ENCODE measurements around the gene SPO11.

Gene SPO11

DNA sequence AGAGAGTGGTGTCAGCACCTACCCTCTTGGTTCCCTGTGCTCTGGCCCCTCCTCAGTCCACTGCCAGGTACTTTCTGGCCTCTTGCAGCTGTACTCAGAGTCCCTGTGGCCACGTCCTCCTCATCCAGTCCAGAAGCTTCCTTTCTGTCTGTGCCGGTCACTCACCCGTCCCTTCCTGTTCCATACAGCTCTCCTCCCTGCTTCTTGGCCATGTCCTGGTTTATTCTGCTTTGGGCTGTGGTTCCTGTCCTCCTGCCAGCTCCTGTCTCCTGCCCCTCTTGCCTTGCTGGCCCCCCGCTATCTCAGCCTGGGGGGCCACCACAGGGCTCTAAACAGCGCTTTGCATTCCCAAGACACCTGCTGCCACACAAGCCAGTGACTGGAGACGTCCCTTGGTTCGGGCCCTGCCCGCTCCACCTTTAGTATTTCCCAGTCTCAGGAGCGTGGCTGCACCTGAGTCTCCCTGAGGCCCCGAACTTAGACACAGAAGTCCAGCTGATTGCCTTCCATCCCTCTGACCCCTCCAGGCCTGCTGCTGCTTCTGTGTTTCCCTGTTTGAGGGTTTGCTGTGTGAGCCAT, 46.1 kb downstream of the SPO11 start:
- DNase-seq (ENCODE audit: low read depth) = no peak

DNA sequence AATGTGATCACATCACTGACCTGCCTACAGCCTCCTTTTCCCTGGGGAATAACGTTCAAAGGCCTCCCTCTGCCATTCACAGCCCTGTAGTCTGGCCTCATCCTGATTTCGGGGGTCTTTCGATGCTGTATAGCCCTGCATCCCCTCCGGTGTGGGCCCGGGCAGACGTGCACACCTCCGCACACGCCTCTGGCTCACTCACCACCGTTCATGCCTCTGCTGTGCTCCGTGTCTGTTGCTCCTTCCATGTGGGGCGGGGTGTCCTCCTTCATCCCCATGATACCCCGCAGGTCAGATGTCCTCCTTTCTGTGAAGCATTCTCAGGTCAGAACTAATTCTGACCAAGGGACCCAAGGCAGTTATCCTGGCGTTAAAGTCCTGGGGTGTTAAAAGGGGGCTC, 47.7 kb downstream of the SPO11 start:
- no peak for DNase-seq (ENCODE audit: low read depth)

DNA sequence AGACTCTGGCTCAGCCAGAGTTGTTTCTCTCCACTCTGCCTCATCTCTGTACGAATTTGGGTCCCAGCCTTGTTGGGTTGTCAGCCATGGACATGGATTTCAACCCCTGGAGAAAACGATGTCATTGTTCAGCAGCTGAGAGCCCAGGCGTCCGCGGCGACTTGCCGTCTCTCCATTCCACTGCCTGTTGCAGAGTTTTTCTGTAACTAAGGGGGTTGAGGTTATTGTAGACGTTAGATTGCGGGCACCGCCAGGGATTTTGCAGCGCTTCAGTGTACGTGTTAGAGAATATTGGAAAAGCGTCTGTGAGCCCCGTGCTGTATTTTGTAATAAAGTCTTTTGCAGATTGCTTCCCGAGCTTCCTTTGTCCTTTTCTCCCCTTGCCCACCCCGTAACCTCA, 48.5 kb downstream of the SPO11 start:
- DNase-seq (ENCODE audit: low read depth) = no peak

DNA sequence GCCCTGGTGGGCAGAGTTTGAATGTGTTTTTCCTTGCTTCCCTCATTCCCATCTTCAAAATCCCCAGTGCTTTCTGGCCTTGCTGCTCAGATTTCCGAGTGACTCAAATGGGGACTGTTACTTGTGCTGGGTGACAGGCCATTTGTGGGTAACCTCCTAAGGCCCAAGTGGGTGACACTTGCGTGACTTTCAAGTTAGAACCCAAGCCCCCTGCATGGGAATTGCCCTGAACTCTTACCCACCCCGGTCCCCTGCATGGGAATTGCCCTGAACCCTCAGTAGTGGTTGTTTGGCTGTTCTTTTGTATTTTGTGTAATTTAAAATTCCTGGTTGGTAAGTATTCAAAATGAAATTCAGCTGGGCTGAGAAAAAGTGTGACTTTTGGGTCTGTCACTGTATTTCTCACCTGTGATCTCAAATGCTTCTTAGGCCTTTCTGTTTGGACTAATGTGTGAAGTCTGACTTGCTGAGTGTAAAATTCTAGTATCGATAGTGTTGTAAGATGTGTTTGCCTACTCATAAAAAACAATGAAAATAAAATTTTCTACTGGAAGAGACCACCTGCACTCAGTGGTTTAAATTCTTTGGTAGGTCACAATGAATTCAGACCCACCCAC, 49.2 kb downstream of the SPO11 start:
- no peak for DNase-seq (ENCODE audit: low read depth)

DNA sequence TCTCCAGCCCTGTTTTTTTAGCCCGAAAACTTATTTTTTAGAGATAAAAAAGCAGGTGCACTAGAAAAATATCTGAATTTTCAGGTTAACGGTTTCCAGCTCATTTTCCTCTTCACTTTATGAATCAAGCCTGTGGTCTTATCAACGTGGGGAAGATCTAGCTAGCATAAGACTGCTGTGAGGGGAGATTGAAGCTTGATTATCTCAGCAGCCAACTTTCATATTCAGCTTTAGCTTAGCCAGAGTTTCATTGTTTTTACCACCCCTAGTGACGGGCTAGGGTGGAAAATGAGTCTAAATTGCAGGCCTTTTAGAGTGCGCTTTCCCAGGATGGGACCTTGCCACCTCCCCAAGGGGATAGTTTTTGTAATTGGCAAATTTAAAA, 49.7 kb downstream of the SPO11 start:
- no peak for DNase-seq (ENCODE audit: low read depth)

DNA sequence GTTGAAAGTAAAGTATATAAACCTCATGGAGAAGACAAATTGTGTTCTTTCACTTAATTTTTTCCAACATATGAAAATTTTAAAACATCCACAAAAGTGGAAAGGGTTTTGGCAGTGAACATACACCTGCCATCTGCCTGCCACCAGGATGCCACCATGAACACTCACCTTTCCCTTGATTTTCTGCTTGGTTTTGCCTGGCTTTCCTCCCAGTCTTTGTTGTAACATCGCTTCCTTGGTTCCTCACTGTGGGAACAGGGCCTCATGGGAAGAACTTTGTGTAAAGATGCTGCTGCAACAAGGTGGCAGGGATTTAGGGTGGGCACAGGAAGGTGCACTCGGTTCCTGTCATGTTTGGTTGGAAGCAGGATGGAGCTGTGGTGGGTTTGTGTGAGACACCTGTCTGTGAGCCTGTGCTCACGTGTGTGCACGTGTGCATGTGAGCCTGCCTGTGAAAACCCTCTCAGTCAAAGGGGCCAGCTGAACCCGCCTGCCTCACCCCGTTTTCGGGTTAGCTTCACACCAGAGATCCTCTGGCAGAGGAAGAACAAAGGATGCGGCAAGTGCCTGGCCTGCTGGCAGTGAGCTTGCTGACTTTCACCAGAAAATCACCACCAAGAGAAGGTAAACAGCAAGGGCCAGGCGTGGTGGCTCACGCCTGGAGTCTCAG, 50.6 kb downstream of the SPO11 start:
- DNase-seq (ENCODE audit: low read depth) = no peak

DNA sequence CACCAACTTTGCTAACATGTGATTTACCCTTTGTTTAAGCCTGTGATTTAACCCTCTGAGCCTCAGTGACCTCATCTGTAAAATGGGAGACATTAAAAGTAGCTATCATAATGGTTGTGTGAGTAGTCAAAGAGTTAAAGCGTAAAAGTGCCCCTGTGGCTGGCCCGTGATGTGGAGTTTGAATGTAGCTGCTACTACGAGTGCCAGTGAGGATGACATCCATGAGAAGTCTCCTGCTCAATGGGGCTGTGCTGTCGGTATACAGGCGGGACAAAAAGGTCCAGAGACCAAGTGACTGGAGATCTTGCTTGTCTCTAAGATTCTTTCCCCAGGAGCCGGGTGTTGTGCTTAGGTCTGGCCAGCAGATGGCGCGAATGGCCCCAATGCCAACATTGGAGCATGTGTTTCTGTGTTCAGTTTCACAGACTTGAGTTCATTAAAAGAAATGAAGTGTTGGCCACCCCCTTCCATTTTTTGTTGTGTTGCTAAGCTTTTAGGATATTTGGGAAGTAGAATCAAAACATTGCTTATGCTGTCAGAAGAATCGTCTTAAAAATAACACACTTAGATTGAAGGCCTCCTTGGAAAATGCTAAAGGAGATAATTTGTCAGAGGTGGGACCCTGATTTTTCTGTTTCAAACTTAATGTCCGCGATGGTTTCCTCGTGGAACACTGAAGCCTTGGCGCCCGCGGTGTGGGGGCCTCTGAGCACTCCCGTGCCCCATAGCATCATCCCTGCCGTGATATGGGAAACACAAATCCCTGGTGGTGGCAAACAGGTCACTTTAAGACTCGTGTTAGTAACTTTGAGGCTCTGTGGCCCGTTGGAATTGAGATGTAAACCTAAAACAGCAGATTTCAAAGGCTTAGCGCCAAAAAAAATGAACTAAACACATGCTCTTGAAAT, 52.2 kb downstream of the SPO11 start:
- DNase-seq (ENCODE audit: low read depth) = peak; percentile 78

DNA sequence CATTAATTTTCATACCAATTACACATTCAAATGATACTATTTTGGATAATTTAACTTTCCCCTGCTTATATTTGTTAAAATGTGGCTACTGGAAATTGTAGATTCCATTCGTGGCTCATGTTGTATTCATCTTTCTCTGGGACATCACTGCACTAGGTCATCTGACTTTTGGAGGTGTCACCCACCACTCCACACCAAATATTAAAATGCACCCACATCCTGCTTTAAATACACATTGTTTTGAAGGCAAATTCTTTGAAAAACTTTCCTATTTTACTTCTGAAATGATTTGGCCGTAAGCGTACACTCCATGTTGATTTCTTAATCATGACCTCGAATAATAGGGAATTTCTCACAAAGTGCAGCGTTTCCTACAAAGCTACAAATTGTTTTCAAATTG, 52.9 kb downstream of the SPO11 start:
- no peak for DNase-seq (ENCODE audit: low read depth)

DNA sequence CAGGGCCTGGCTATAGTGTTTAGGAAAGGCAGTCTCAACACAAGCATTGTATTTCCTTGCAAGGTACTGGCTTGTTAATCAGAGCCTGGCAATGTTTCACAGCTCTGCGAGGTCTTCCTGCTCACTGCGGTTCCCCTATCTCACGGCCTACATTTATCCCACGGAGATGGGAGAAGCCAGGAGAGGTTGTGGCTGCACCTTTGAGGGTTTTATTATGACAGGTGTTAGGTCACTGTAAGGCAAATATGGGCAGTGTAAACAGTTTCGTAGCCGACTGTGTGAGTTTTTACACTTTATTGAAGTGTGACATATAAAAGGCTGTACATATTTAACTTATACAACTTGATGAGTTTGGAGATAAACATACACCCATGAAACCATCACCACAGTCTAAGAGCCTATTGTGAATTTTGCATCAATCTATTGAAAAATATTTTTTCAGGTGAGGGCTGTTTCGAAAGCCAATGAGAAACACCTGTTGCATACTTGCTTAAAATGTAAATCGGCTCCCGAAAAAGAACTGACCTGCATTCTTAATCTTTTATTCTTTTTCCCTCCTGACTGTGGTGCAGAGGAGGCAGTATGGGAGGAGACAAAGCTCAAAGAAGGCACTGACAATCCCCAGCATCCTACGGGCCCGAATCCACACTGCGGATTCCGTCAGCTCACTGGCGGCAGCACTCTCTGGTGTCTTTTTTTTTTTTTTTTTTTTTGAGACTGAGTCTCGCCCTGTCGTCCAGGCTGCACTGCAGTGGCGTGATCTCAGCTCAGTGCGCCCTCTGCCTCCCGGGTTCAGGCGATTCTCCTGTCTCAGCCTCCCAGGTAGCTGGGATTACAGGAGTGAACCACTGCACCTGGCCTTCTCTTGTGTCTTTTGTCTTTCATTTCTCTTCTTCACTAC, 54.1 kb downstream of the SPO11 start:
- no peak for DNase-seq (ENCODE audit: low read depth)

DNA sequence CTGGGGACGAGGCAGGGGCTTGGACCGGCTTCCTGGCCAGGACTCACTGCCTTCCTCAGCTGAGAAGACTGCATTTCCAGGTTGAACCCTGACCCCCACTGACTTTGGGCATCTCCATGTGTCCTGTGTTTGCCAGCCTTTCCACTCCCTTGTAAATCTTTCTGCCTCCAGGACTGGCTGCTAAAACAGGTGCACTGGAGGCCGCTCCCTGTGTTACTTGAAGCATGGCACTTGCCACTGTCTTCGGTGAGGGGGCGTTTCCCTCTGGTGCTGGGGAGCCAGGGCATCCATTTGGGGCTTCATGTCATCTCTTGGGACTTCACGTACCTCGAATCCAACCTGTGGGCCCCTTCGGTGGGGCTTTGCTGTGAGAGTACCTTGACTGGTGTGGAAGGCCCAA, 54.9 kb downstream of the SPO11 start:
- no peak for DNase-seq (ENCODE audit: low read depth)

DNA sequence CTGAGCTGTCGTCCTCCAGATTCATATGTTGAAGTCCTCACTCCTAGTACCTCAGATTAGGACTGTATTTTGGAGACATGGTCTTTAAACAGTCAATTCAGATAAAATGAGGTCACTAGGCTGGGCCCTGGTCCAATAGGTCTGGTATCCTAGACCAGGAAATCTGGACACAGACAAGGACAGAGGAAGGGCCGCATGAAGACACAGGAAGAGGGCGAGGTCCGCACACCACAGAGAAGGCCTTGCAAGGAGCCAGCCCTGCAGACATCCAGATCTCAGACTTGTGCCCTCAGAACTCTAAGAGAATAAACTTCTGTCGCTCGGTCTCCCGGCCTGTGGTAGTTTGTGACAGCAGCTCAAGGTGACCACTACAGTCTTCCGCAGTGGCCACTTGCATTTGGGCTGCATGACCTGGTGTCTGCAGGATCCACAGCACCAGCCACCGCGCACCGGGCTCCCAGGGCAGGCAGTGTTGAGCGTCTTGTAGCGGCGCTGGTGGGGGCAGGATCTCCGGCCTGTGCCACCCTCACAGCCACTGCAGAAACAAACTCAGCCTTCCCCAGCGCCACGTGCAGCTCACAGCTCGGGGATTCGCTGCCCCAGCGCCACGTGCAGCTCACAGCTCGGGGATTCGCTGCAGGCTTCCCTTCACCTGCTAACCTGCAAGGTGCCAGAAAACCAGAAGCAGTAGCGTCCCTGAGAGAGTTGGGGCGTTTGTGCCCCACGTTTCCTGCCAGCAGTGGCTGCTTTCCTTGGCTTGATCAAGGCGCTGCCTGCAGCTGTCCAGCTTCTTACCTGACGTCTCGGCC, 55.6 kb downstream of the SPO11 start:
- DNase-seq (ENCODE audit: low read depth) = no peak

DNA sequence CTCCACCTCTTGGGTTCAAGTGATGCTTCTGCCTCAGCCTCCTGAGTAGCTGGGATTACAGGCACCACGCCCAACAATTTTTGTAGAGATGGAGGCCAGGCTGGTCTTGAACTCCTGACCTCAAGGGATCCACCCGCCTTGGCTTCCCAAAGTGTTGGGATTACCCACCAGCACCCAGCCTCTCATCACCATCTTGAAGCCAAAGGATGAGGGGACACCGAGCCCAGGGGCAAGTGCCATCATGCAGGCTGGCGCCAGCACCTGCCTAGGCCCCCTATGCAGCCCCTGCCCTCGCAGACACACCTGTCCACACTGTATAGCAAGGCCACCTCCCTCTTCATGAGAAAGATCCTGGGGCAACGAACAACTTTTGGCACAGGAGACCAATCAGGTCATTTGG, 56.3 kb downstream of the SPO11 start:
- DNase-seq (ENCODE audit: low read depth) = no peak

DNA sequence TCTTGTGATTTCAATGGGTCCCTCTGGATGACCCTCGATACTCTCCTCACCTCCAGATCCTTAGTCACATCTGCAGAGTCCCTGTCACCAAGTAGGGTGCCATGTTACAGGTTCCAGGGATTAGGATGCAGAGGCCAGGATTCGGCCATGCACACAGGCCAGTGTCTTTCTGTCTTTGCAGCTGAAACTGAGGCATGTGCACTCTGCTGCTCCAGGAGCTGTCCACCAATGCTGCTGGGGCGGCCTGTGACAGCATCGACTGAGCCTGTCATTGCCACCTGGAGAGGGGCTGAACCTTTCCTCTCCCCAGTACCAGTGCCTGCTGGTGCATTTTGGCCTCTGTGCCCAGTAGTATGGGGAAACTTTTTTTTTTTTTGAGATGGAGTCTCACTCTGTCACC, 57.2 kb downstream of the SPO11 start:
- no peak for DNase-seq (ENCODE audit: low read depth)

DNA sequence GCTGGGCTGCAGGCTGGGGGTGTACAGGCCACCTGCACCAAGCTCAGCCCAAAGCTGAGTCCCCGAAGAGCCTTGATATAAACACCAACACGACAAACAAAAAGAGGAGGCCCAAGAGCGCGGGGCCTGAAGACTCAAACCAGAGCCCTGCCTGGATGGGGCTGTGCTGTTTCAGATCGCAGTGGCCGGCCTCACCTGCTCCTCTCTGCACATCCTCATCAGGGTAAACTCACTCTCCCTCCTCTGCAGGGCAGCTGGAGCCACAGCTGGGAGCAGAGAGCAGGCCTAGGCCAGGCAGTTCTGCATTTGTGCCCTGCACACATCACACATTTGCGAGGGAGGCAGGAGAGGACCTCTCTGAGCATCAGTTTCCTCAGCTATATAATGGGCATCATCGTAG, 57.9 kb downstream of the SPO11 start:
- no peak for DNase-seq (ENCODE audit: low read depth)

DNA sequence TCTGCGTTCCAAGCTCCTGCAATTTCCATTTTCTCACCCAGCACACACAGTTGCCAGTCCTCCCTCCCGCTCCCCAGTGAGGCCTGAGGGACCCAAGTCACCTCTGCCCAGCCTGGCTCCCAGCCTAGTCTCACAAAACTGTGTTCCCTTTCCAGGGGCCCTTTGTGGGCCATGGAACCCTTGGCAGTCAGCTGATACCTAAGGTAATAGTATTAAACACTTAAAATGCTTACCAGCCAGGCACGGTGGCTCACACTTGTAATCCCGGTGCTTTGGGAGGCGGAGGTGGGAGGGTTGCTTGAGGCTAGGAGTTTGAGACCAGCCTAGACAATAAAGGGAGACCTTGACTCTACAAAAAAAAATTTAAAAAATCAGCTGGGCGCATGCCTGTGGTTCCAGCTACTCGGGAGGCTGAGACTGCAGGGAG, 58.4 kb downstream of the SPO11 start:
- no peak for DNase-seq (ENCODE audit: low read depth)

DNA sequence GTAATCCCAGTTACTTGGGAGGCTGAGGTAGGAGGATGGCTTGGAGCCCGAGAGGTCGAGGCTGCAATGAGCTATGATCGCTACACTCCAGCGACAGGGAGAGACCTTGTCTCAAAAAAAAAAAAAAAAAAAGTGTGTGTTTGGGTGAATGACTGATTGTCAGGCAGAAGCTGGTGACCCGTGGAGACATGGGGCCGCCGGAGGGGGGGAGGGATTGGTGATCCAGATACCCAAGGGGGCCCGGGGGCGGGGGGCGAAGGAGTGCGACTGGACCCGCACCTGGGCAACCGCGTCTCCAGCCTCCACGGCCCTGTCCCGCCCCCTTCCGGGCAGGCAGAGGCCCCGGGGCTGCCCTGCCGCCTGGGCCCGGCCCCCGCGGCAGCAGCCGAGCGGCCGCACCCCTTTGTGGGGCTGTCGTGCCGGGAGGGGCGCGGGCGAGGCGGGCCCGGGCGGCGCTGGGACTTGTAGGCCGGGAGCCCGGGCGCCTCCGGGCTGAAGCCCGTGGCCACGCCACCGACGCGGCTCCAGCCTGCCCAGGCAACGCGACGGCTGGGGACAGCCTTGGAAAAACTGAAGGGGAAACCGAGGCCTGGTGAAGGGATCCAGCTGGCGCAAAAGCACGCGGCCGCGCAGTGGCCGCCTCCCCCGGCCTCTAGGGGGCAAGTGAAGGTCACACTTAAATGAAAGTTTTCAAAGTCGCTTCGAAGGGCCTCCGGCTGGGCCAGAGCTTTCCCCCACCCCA, 59.5 kb downstream of the SPO11 start:
- no peak for DNase-seq (ENCODE audit: low read depth)

DNA sequence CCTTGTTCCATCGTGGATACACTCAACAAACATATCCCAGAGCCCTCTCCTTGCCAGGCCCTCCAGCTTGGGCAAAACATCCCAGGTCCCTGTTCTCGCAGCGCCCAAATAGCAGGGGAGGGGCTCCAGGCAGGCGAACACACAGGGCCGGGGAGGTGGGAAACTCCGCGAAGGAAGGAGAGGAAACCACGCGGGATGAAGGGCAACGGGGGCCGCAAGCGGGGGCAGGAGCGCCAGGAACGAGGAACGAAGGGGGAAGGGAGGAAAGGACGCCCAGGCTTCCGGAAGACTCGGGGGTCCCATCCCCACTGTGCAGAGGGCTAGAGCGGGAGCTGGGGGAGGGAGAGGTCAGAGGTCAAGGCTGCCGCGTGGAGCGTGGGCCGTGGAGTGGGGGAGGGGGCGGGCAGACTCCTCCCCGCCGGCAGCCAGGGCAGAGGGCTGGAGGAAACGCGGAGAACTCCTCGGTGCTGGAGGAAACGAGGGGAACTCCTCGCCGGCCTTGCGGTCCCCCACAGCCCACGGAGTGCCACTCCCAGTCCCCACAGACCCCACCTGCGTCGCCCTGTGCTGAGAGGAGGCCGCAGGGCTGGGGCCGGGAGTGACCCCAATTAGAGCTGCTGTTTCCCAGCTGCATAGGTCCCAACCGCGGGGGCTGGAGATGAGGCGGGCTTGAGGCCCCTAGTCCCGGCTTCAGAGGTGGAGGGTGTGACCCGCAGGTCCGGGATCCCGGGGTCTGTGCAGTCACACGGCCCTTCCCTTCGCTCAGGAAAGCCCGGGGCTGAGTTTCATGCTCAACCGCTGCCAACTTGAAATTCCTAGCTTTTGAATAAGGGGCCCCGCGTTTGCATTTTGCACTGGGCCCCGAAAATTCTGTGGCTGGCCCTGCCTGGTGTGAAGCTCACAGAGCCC, 60.3 kb downstream of the SPO11 start:
- DNase-seq (ENCODE audit: low read depth) = peak; percentile 50

DNA sequence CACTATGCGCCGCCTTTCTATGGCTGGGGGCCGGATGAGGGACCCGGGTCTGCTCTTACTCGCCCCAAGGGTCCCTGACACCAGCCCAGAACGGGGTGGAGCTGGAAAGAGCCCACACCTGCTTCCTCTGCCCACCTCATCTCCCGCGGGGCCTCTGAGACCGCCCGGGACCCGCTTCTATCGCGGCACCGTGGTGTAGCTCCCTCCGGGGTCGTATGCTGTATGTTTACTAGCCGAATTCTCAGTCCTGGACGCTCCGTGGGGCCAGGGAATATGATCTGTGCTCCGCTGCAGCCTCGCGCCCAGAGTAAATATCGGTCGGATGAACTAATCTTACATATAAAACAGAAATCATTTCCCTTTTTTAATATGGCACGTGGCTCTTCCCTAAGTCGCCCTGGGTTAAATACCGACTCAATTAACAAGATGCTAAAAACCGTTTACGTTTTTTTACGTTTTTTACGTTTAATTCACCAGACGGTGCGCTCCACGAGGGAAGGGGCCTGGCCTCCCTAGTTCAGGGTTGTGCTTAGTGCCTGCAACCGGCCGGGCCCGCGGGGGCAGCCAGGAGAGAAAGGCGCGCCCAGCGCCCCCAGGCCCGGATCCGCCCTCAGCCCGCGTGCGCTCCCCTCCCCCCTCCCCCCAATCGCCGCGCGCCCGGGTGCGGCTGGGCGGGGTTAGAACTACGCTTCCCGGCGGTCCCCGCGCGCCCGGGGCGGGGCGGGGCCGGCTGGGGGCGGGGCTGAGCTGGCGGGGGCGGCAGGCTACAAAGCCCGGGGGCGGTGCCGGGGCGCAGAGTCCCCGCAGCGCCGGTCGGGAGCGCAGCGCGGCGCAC, 61.2 kb downstream of the SPO11 start, which contains the start of gene RBM38:
TSS of gene RBM38 (plus strand) at position 793 of the 835 bp plus-strand sequence. CDS start 186 bp downstream, outside the sequence.
- DNase-seq (ENCODE audit: low read depth) = peak; percentile 72
